H1 (cell line): Measurements from ENCODE around the gene TRIOBP. TPM values are rescaled to one million over a fixed set of nuclear protein-coding genes. Genes with fewer than 3 reads are reported as not detected.
A peak's percentile ranks its signal among the peaks of the same experiment; 100 is the strongest.

Experiments used
- CHD2 ChIP-seq: IDR thresholded peaks from 2 replicates; pipeline ENCODE4 v1.6.1; 2012; ENCODE audit warnings: low read length, improper control_type of control experiment
- KDM1A ChIP-seq: fragments of 200-600, 300-600 bp; sonication (generic); IDR thresholded peaks from 2 replicates; pipeline ENCODE4 v1.7.1; 2016; ENCODE audit warnings: mild to moderate bottlenecking, low read length, borderline replicate concordance
- KDM5A ChIP-seq: fragments of 200-600 bp; IDR thresholded peaks from 2 replicates; pipeline ENCODE4 v1.7.1; 2012; ENCODE audit warnings: mild to moderate bottlenecking, low read length, inconsistent platforms, mixed read lengths
- NRF1 ChIP-seq: IDR thresholded peaks from 2 replicates; pipeline ENCODE4 v1.6.1; 2011; ENCODE audit warnings: mild to moderate bottlenecking, low read depth, low read length, improper control_type of control experiment
- SUZ12 ChIP-seq: fragments of 200-600 bp; sonication (generic); IDR thresholded peaks from 2 replicates; pipeline ENCODE4 v1.6.1; 2012; ENCODE audit warnings: mild to moderate bottlenecking, inconsistent platforms, low read length, moderate library complexity, mixed read lengths
- TBP ChIP-seq: IDR thresholded peaks from 2 replicates; pipeline ENCODE4 v1.6.1; 2011; ENCODE audit warnings: low read depth, low read length, improper control_type of control experiment
- polyA plus RNA-seq, 7 experiments: library from polyadenylated mRNA; depleted of rRNA in 3 of 7; stranded (reverse) in 5 of 7; unstranded in 2 of 7; fragments of >200 nt in 5 of 7; fragments of 200-250 nt in 2 of 7; gene quantifications; 1 replicate in 5 of 7; 2 replicates in 1 of 7; 4 replicates in 1 of 7; pipeline versions ENCODE4 v1.2.1 to v1.2.3, GENCODE V29; 2011 to 2013; ENCODE audit warnings: missing spikeins in 2 of 7, mixed read lengths in 2 of 7
- total RNA-seq: library from RNA; stranded (reverse); fragmentation: NEBNext Ultra II Directional; extraction: Animal tissue kit (Norgen Biotek cat#: 25700); gene quantifications from 2 replicates; pipeline ENCODE4 v1.2.1, GENCODE V29; 2021
- TF ChIP-seq, protein P1 (sequence below): IDR thresholded peaks from 2 replicates; pipeline ENCODE4 v1.6.1; 2012; ENCODE audit warnings: inconsistent platforms
- TF ChIP-seq, protein P2 (sequence below): fragments of 300-600 bp; sonication (generic); IDR thresholded peaks from 2 replicates; pipeline ENCODE4 v1.7.1; 2012; ENCODE audit warnings: low read length, moderate library complexity, mild to moderate bottlenecking, inconsistent platforms; ENCODE audit not compliant: insufficient replicate concordance

Gene TRIOBP
- total and polyA plus RNA-seq, 2 of the 8 experiments (the other 6 are each of a cell fraction or from before 2014, with no cell fraction given): 18.2 to 27.3 TPM

DNA sequence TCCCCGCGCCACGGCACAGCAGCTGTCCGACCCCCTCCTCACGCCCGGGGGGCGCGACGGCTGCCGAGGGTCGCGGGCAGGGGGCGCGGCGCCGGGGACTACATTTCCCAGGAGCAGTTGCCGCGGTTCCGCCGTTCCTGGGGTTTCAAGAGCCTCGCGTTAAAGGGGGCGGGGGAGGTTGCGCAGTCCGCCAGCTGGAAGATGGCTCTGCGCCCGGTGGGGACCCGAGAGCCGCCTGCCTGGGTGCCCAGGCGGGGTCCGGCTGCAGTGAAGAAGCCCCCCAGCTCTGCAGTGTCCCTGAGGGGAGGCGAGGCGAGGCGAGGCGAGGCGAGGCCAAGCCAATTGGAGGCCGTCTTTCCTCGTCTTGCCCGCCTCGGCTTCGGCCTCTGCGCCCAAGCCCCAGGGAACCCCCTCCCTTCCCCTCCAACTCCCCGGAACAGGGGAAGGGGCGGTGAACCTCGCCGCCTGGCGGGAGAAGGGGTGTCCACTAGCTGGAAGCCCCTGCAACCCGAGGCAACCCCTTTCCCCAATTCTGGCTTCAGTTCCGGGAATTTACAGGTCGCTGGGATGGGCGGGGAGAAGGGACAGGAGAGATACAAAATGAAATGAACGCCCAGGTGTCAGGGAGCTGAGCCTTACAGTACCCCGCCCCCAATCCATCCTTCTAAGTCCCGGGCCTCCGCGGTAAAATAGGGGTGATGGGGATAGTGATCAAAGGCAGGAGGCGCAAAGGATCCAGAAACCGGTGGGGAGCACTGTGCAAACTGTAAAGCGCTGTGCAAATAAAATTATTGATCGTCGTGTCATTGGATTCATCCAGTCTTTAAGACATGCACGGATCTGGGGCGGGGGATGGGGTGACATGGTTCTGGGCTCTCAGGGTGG is 105.7 kb downstream of the TRIOBP start (continued):
- no peak for TF ChIP-seq KDM1A
- TF ChIP-seq, protein P1, sequence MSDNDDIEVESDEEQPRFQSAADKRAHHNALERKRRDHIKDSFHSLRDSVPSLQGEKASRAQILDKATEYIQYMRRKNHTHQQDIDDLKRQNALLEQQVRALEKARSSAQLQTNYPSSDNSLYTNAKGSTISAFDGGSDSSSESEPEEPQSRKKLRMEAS: peak; percentile 50; the same call in 1 of the 2 replicates
- peak; percentile 91 for TF ChIP-seq CHD2
- TF ChIP-seq KDM5A: no peak
- no peak for TF ChIP-seq TBP
- TF ChIP-seq NRF1: no peak
- TF ChIP-seq, protein P2, sequence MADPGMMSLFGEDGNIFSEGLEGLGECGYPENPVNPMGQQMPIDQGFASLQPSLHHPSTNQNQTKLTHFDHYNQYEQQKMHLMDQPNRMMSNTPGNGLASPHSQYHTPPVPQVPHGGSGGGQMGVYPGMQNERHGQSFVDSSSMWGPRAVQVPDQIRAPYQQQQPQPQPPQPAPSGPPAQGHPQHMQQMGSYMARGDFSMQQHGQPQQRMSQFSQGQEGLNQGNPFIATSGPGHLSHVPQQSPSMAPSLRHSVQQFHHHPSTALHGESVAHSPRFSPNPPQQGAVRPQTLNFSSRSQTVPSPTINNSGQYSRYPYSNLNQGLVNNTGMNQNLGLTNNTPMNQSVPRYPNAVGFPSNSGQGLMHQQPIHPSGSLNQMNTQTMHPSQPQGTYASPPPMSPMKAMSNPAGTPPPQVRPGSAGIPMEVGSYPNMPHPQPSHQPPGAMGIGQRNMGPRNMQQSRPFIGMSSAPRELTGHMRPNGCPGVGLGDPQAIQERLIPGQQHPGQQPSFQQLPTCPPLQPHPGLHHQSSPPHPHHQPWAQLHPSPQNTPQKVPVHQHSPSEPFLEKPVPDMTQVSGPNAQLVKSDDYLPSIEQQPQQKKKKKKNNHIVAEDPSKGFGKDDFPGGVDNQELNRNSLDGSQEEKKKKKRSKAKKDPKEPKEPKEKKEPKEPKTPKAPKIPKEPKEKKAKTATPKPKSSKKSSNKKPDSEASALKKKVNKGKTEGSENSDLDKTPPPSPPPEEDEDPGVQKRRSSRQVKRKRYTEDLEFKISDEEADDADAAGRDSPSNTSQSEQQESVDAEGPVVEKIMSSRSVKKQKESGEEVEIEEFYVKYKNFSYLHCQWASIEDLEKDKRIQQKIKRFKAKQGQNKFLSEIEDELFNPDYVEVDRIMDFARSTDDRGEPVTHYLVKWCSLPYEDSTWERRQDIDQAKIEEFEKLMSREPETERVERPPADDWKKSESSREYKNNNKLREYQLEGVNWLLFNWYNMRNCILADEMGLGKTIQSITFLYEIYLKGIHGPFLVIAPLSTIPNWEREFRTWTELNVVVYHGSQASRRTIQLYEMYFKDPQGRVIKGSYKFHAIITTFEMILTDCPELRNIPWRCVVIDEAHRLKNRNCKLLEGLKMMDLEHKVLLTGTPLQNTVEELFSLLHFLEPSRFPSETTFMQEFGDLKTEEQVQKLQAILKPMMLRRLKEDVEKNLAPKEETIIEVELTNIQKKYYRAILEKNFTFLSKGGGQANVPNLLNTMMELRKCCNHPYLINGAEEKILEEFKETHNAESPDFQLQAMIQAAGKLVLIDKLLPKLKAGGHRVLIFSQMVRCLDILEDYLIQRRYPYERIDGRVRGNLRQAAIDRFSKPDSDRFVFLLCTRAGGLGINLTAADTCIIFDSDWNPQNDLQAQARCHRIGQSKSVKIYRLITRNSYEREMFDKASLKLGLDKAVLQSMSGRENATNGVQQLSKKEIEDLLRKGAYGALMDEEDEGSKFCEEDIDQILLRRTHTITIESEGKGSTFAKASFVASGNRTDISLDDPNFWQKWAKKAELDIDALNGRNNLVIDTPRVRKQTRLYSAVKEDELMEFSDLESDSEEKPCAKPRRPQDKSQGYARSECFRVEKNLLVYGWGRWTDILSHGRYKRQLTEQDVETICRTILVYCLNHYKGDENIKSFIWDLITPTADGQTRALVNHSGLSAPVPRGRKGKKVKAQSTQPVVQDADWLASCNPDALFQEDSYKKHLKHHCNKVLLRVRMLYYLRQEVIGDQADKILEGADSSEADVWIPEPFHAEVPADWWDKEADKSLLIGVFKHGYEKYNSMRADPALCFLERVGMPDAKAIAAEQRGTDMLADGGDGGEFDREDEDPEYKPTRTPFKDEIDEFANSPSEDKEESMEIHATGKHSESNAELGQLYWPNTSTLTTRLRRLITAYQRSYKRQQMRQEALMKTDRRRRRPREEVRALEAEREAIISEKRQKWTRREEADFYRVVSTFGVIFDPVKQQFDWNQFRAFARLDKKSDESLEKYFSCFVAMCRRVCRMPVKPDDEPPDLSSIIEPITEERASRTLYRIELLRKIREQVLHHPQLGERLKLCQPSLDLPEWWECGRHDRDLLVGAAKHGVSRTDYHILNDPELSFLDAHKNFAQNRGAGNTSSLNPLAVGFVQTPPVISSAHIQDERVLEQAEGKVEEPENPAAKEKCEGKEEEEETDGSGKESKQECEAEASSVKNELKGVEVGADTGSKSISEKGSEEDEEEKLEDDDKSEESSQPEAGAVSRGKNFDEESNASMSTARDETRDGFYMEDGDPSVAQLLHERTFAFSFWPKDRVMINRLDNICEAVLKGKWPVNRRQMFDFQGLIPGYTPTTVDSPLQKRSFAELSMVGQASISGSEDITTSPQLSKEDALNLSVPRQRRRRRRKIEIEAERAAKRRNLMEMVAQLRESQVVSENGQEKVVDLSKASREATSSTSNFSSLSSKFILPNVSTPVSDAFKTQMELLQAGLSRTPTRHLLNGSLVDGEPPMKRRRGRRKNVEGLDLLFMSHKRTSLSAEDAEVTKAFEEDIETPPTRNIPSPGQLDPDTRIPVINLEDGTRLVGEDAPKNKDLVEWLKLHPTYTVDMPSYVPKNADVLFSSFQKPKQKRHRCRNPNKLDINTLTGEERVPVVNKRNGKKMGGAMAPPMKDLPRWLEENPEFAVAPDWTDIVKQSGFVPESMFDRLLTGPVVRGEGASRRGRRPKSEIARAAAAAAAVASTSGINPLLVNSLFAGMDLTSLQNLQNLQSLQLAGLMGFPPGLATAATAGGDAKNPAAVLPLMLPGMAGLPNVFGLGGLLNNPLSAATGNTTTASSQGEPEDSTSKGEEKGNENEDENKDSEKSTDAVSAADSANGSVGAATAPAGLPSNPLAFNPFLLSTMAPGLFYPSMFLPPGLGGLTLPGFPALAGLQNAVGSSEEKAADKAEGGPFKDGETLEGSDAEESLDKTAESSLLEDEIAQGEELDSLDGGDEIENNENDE: no peak
- TF ChIP-seq SUZ12: 0 out of 2 replicates have a peak, but pooled peaks have one; percentile 15
